HG03025 (cell line): ENCODE results near the gene PPRC1.

Experiments
- ATAC-seq: cut with Tn5 transposase; IDR thresholded peaks from one replicate; pipeline ENCODE4 v1.9.1; 2021; ENCODE audit warnings: mild to moderate bottlenecking, moderate library complexity; ENCODE audit not compliant: unreplicated experiment, low FRiP score

The PPRC1 gene, protein sequence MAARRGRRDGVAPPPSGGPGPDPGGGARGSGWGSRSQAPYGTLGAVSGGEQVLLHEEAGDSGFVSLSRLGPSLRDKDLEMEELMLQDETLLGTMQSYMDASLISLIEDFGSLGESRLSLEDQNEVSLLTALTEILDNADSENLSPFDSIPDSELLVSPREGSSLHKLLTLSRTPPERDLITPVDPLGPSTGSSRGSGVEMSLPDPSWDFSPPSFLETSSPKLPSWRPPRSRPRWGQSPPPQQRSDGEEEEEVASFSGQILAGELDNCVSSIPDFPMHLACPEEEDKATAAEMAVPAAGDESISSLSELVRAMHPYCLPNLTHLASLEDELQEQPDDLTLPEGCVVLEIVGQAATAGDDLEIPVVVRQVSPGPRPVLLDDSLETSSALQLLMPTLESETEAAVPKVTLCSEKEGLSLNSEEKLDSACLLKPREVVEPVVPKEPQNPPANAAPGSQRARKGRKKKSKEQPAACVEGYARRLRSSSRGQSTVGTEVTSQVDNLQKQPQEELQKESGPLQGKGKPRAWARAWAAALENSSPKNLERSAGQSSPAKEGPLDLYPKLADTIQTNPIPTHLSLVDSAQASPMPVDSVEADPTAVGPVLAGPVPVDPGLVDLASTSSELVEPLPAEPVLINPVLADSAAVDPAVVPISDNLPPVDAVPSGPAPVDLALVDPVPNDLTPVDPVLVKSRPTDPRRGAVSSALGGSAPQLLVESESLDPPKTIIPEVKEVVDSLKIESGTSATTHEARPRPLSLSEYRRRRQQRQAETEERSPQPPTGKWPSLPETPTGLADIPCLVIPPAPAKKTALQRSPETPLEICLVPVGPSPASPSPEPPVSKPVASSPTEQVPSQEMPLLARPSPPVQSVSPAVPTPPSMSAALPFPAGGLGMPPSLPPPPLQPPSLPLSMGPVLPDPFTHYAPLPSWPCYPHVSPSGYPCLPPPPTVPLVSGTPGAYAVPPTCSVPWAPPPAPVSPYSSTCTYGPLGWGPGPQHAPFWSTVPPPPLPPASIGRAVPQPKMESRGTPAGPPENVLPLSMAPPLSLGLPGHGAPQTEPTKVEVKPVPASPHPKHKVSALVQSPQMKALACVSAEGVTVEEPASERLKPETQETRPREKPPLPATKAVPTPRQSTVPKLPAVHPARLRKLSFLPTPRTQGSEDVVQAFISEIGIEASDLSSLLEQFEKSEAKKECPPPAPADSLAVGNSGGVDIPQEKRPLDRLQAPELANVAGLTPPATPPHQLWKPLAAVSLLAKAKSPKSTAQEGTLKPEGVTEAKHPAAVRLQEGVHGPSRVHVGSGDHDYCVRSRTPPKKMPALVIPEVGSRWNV (N-terminal part only)

DNA sequence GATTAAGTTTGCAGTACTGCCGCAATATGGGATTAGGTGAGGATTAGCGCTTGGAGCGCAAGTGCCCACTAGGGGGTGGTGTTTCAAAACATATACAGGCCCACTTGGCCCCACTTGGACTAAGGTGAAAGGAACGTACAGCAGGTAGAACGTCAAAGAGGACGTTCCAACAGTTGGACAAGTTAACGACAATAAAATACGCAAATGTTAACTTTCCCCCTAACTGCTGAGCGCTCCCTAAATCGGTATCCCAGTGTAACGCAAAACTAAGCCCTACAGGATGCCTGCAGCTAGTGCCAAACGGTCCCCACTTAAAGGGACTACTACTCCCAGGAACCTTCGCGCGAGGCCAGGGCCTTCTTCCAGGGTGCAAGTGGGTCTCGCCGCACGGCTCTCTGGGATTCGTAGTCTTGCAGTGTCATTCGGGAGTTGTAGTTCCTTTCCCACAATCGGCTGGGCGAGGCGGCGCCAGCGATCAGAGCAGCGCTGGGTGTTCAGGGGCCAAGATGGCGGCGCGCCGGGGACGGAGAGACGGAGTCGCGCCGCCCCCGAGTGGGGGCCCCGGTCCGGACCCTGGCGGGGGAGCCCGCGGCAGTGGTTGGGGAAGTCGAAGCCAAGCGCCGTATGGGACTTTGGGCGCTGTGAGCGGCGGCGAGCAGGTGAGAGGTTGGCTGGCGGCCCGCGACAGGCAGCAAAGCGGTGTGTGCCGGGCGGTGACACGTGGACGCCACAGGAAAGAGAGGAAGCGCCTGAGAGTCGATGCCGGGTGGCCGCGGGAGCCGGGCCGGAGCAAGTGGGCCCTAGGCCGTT lies at the start of gene PPRC1:
Gene PPRC1, plus strand, starts transcription at position 478 of the 810 bp plus-strand sequence. Its CDS starts 29 bp downstream, at position 507.
- peak; percentile 85 for ATAC-seq

DNA sequence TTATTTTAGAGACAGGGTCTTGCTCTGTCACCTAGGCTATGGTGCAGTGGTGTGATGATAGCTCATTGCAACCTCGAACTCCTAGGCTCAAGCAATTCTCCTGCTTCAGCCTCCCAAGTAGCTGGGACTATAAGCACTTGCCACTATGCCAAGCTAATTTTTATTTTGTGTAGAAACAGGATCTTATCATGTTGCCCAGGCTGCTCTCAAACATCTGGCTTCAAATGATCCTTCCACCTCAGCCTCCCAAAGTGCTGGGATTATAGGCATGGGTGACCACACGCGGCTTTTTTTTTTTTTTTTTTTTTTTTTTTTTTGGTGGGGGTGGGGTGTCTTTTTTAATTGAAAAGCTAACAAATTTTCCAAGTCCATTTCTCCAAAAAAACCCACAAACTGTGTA lies 49.3 kb upstream of the PPRC1 start:
- no peak for ATAC-seq

DNA sequence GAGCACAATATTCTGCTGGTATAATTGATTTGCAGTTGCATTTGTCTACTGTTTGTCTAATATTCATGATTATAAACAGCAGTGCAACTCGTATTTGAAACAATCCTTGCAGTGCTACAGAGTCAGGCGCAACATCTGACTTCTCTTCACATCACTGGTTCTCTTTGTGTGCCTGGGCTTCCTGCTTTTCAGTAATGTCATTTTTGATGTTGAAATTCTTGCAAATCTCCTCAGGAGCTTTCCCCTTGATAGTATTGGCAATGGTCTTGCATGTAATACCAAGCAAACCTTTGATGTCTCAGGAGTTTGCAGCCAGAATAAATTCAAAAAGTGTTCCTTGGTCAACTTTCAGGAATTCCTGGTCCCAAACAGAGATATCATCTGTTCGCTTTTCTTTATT lies 47.5 kb upstream of the PPRC1 start:
- no peak for ATAC-seq

DNA sequence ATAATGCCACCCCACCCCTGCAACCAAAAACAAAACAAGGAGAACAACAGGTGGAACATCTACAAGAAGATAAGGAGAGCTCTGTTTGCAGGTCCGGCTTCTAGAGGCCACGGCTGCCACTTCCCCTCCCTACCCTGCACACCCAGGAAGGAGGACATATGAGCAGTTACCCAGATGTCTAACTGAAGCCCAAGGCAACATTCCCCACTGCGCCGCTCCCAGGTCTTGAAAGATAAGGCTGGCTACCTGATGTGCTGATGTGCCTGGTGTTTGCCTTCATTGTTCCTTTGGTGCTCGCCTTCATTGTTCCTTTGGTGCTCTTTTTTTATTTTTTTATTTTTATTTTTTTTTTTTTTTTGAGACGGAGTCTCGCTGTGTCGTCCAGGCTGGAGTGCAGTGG lies 46.6 kb upstream of the PPRC1 start:
- ATAC-seq, result no peak

DNA sequence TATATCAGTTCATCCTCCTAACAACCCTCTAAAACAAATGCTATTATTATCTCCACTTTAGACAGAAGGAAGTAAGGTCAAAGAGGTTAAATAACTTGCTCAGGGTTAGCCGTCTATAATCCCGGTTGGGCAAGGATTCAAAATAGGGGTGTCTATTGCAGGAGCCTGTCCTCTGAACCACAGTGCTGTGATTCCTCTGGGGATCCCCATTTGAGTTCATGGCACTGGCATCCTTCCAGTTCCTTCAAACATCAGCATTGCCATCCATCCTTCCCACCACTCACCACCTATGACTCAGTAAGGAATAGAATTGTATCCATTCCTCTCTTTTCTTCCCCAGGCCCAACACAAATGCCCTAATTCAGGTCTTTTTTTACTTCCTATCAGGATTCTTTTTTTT lies 42.1 kb upstream of the PPRC1 start:
- no peak for ATAC-seq

DNA sequence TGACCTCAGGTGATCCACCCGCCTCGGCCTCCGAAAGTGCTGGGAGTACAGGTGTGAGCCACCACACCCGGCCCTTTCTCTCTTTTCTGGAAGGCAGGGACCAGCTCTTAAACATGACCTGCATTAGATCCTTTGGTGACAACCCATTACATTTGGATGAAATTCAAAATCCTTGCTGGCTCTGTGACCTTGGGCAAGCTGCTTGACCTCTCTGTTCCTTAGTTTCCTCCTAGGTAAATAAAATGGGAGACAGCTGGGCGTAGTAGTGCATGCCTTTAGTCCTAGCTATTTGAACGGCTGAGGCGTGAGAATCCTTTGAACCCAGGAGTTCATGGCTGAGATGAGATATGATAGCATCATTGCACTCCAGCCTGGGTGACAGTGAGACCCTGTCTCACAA lies 36.4 kb upstream of the PPRC1 start:
- no peak for ATAC-seq

DNA sequence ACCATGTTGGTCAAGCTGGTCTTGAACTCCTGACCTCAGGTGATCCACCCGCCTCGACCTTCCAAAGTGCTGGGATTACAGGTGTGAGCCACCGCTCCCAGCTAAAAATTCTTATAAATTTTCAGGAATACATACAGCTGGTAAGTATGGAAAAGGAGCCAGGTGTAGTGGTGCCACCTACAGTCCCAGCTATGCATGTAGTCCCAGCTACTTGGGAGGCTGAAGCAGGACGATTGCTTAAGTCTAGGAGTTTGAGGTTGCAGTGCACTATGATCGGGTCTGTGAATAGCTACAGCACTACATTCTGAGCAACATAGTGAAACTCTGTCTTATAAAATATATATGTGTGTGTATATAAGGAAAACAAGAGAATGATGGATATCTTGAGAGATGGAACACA lies 31.7 kb upstream of the PPRC1 start:
- no peak for ATAC-seq

DNA sequence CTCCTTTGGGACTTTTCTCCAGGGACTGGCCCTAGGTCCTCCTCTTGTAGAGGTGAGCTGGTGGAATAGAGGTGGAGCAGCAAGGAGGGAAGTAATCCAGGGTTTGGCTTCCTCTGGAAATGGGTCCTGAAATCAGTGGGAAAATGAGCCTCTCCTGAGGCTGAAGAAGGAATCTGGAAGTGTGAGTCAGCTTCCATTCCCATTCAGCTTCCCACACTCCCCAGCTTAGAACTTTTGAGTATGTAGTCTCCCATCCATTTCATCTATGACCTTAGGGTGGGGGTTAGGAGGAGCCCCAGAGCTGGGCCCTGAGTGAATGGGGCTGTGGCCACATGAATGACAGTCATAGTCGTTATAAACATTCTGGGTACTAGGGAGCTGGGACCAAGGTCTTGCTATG lies 30.4 kb upstream of the PPRC1 start:
- ATAC-seq, result no peak

DNA sequence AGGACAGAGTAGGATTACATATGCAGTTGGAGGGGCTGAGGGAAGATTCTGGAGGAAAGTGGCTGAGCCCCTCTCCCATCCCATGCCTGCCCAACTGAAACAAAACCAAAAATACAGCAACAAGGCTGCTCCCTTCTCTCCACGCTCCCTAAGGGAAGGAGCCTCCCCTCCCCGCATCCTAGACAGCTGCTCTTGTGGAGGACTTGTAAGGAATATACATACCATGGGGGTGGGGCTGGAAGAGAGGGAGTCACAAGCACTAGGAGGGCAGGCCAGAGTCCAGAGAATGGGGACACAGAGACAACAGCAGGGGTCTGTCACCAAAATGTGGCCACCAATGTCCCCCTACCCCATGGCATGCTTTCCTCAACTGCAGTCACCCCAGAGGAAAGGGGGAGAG lies 25.8 kb upstream of the PPRC1 start:
- ATAC-seq, result no peak

DNA sequence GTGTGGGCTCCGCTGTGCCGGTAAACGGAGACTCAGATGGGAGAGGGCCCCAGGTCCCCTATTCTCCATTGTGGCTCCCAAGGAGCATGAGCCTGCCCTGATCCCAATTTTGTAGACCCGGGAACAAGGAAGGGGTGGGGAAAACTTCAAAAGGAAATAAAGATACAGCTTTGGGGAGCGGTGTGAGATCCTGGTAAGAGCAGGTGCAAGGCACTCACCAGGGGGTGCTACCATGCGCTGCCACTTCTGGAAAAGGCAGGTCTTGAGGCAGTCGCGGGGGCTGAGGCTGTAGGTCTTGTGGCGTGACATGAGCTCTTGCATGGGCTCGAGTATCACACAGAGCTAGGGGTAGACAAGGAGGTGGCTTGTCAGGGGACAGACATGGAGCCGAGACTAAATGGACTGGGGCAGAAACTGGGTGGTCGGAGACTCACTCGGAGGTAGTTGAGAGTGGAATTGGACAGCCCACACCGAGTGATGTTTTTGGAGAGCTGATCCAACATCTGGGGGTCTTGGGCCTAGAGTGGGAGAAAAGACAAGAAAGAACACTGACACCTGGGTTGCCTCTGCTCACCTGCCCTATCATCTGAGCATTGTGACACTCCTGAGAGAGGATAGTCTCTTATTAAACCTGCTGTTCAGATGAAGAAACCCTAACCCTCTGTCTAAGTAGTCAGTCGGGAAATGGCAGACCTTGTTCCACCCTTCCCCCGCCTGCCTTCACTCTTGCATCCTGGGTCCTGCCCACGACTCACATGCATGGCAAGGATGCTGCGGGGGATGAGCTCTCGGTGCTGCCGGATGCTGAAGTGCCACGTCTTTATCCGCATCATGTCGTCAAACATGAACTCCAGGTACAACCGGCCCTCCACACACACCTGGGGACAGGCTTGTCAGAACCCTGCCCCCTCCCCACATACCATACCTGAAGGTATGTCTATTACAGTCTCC lies 23.4 kb upstream of the PPRC1 start:
- ATAC-seq, result no peak

DNA sequence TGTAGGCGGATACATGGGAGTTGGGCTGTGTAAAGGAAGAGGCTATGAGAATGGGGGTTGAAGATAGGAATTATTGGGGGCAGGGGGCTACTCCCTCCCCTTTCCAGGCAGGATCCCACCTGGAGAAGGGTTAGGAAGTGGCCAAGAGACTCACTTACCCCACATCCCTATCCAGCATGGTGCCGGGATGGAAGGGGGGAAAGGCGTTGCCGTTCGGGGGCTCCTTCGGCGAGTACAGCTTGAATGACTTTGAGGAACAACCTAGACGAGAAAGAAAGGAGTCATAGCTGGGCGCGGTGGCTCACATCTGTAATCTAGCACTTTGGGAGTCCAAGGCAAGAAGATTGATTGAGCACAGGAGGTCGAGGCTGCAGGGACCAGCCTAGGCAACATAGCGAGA lies 21.6 kb upstream of the PPRC1 start:
- ATAC-seq, result no peak

DNA sequence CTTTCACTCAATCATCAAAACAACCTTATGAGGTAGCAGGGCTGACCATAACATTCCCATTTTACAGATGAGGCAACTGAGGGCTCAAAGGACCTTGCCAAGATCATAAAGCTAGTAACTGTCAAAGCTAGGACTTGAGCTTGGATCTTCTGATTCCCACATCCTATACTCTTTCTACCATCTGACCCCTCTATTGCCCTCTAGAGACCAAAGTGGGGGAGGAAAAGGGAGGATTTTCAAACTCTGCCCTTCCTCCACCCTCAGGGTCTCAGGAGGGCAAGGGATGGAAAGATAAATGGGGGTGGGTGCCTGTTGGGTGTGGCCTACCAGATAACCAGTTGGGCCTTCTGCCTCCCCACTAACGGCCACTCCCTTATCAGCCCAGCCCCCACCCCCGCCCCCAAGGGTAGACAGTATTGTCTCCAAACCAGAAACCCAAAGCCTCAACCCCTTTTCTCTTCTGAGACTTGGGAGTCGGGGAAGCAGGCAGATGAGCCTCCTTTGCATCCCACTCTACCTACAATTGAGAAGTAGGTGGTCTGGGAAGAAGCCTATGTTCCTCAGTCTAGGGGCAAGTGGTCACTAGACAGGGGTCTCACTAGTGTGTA lies 20.5 kb upstream of the PPRC1 start:
- no peak for ATAC-seq

DNA sequence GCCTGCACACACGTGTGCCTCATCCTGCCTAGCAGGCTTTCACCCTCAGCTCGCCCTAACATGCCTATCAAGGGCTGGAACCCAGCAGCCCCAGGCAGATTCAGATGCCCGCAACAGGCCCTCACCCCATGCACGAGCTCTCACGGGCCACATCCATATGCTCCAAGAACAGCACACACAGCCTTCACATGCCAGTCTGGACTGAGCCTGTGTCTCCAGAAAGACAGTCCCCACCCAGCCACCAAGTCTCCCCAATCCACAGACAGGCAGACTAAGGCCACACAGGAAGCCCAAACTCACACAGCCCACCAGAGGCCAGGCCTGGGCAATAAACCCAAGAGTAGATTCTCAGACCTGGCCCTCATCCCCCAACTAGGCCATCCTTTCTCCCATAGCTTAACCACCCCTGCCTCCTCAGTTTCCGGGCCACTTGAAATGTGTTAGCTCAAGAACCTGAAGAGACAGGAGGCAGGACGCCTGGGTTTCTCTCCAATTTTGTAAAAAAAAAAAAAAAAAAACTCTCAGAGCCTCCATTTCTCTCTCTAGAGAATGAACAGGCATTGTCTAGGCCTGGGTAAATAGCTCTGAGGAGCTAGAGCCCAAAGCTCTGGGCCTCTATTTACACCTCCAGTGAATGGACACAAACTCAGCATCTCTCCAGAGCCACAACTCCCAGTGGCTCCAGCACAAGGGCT lies 19.4 kb upstream of the PPRC1 start:
- ATAC-seq, result no peak

DNA sequence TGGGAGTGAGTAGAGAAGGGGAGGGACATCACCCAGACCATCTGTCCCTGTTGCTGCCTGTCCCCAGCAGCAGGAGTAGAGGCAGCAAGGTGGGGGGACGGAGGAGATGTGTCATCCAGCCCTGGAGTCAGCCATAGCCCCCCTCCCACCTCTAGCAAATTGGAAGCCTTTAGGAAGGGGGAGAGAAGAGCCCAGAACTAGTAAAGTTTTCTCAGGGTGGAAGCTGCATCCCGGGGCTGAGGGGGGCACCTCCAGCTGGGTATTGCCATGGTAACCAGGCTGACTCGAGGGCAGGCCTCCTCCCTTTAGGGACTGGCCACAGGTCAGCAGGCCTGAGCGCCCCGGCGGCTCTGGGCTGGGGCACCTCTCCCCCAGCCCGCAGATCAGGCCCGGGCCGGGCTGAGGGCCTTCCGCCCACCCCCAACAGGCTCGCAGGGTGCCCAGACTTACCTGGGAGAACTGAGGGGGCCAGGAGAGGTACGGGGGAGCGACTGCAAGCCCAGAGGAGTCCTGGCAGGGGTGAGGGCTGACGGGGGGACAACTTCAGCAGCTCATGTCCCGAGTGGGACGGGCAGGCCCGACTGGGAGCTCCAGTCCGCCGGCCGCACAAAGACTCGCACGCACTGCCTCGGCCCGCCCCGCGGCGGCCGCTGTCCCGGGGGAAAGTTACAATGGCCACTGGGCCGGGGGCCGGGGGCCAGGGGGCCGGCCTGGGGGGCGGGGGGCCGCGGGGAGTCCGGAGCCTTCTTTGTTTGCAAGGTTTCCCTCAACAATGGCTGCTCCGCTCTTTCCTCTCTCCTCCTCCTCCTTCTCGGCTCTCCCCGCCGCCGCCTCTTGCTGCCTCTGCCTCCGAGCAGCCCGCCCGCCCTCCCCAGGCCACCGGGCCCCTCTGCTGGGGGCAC lies 18.6 kb upstream of the PPRC1 start:
- ATAC-seq, result no peak

DNA sequence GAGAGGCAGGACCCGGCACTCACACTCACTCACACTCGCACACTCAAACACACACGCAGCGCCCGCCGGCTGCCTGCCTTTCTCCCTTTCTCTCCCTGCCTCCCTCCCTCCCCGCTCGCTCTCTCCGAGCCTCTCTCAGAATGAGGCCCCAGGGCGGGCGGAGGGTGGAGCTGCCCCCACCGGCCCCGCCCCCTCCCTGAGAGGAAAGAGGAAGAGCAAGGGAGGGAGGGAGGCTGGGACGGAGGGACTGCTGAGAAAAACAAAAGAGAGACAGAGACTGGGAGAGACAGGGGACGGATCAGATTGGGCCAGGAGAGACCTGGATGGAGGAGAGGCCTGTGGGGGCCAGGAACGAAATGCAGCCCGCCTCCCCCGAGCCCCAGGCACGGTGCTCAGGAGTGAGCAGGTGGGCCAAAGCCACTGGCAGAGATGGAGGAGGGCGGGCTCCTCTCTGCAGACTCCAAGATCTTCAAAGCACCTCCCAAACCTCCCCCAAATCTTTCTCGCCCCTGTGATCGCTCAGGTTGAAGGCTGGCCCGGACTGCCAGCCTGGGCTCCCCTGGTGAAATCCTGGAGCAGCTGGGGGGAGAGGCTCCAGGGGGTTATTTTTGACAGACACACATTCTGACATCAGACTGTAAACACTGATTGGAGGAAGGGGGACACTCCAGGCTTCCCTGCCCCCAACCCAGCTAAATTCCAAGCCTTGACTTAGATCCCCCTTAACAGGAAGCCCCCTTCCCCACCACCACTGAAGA lies 17.8 kb upstream of the PPRC1 start:
- ATAC-seq, result no peak

DNA sequence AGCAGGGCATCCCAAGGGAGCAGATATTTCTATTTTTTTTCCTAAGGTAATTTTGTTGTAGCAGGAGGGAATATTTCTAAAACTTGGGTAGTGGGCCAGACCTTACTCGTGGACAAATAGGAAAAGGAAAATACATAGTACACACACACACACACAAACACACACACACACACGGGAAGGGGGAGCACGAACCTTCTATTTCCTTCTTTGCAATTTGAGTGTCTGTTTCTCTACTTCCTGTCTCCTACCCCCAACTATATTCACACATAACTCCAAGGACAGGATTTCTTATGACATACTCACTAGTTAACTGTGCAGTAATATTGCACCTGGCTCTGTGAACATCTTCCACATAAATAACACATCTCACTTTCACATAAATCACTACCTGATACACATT lies 17.1 kb upstream of the PPRC1 start:
- ATAC-seq, result no peak
